H1 (cell line): ENCODE measurements around the gene ARSI. TPM values are rescaled to one million over a fixed set of nuclear protein-coding genes. Genes with fewer than 3 reads are reported as not detected.

Experiments used
- CTCF ChIA-PET: fragments of 300-600 bp; sonication (Branson Sonifier 250); formaldehyde crosslinking; loops from one replicate; lab custom pipeline; 2021; ENCODE audit not compliant: partially characterized antibody; lab: Charles Lee
- POLR2A ChIA-PET: fragments of 300-600 bp; sonication (Branson Sonifier 250); formaldehyde crosslinking; loops from one replicate; lab custom pipeline; 2021; ENCODE audit warnings: inconsistent platforms; ENCODE audit not compliant: partially characterized antibody; lab: Charles Lee
- DNase-seq, 2 experiments: peaks; one replicate each; pipeline versions ENCODE4 v3.0.0 to v3.0.0-alpha.2; 2010 to 2022; ENCODE audit warnings: low spot score in 2 of 2, low read depth in 1 of 2, mixed read lengths in 1 of 2
- FAIRE-seq: peaks from 2 replicates; lab custom pipeline; 2011; peaks lifted over from hg19 to GRCh38; lab: Jason Lieb, UNC
- H2AFZ ChIP-seq: 2 replicates; pipeline ENCODE4 v1.8.1; 2012; ENCODE audit warnings: low read length, inconsistent platforms
- H2AK5ac ChIP-seq: 2 replicates; pipeline ENCODE4 v1.6.1; 2013; ENCODE audit warnings: low read depth, low read length
- H2BK120ac ChIP-seq: replicated peaks from 2 replicates; pipeline ENCODE3; 2013; ENCODE audit warnings: low read depth, low read length, inconsistent platforms
- H2BK12ac ChIP-seq: 2 replicates; pipeline ENCODE4 v1.6.1; 2013; ENCODE audit warnings: low read depth, low read length
- H2BK15ac ChIP-seq: 2 replicates; pipeline ENCODE4 v1.6.1; 2013; ENCODE audit warnings: low read length
- H2BK20ac ChIP-seq: 2 replicates; pipeline ENCODE4 v1.6.1; 2013; ENCODE audit warnings: low read length
- H2BK5ac ChIP-seq: 2 replicates; pipeline ENCODE4 v1.6.1; 2013; ENCODE audit warnings: low read depth, low read length
- H3K14ac ChIP-seq: 2 replicates; pipeline ENCODE4 v1.6.1; 2013; ENCODE audit warnings: inconsistent platforms; ENCODE audit not compliant: insufficient read length
- H3K18ac ChIP-seq: 2 replicates; pipeline ENCODE4 v1.6.1; 2013; ENCODE audit warnings: low read length; ENCODE audit errors: extremely low read depth
- H3K23ac ChIP-seq: 2 replicates; pipeline ENCODE4 v1.6.1; 2013; ENCODE audit warnings: inconsistent platforms; ENCODE audit not compliant: insufficient read length
- H3K23me2 ChIP-seq: 2 replicates; pipeline ENCODE4 v1.6.1; 2013; ENCODE audit warnings: low read depth, low read length
- H3K27ac ChIP-seq: 2 replicates; pipeline ENCODE4 v1.6.1; 2011; ENCODE audit warnings: low read depth, low read length, inconsistent platforms
- H3K27me3 ChIP-seq, 4 experiments: replicated peaks in 1 of 4; 1 replicate in 1 of 4; 2 replicates in 3 of 4; pipeline versions ENCODE4 v1.6.1 to v1.8.1; 2011 to 2013; ENCODE audit warnings: low read length in 3 of 4, mild to moderate bottlenecking in 3 of 4, inconsistent platforms in 2 of 4, mixed read lengths in 2 of 4, moderate library complexity in 1 of 4; ENCODE audit not compliant: control insufficient read depth in 3 of 4, insufficient read depth in 3 of 4; ENCODE audit errors: extremely low read depth in 1 of 4
- H3K36me3 ChIP-seq, 4 experiments: 2 replicates each; pipeline versions ENCODE4 v1.6.1 to v1.8.1; 2011 to 2013; ENCODE audit warnings: mild to moderate bottlenecking in 4 of 4, low read length in 3 of 4, moderate library complexity in 2 of 4, control low read depth in 1 of 4, inconsistent platforms in 1 of 4; ENCODE audit not compliant: insufficient read depth in 4 of 4, control insufficient read depth in 2 of 4
- H3K4ac ChIP-seq: replicated peaks from 2 replicates; pipeline ENCODE3; 2013; ENCODE audit warnings: low read length, low read depth, mixed read lengths, inconsistent platforms; ENCODE audit not compliant: insufficient read length
- H3K4me1 ChIP-seq, 4 experiments: replicated peaks in 1 of 4; 1 replicate in 1 of 4; 2 replicates in 3 of 4; pipeline versions ENCODE4 v1.6.1 to v1.8.1; 2011 to 2013; ENCODE audit warnings: low read length in 3 of 4, inconsistent platforms in 2 of 4, mixed read lengths in 1 of 4; ENCODE audit not compliant: insufficient read depth in 4 of 4, control insufficient read depth in 3 of 4
- H3K4me2 ChIP-seq, 2 experiments: 2 replicates each; pipeline versions ENCODE4 v1.6.1 to v1.8.1; 2011 to 2013; ENCODE audit warnings: low read depth in 2 of 2, low read length in 2 of 2, control low read depth in 1 of 2, inconsistent platforms in 1 of 2, mild to moderate bottlenecking in 1 of 2; ENCODE audit not compliant: insufficient read depth in 1 of 2
- H3K4me3 ChIP-seq, 4 experiments: fragments of 200-600, 300-600 bp in 1 of 4; sonication (generic), shearing (Covaris generic), sonication (Bioruptor Twin) in 1 of 4; 2 replicates each; pipeline versions ENCODE4 v1.5.1 to v1.8.1; 2011 to 2016; ENCODE audit warnings: low read length in 4 of 4, low read depth in 3 of 4, control low read depth in 2 of 4, inconsistent platforms in 2 of 4, mild to moderate bottlenecking in 2 of 4, mixed read lengths in 1 of 4, moderate library complexity in 1 of 4; ENCODE audit not compliant: insufficient read depth in 2 of 4; ENCODE audit errors: extremely low read depth in 1 of 4
- H3K56ac ChIP-seq: replicated peaks from 2 replicates; pipeline ENCODE3; 2013; ENCODE audit warnings: low read depth, mild to moderate bottlenecking, mixed read lengths, low read length, inconsistent platforms; ENCODE audit not compliant: insufficient read length
- H3K79me1 ChIP-seq: 2 replicates; pipeline ENCODE4 v1.6.1; 2013; ENCODE audit warnings: low read depth, low read length, control low read depth
- H3K79me2 ChIP-seq, 2 experiments: 2 replicates each; pipeline versions ENCODE4 v1.6.1 to v1.8.1; 2012 to 2013; ENCODE audit warnings: low read length in 2 of 2, mild to moderate bottlenecking in 2 of 2, inconsistent platforms in 1 of 2; ENCODE audit not compliant: insufficient read depth in 2 of 2, control insufficient read depth in 1 of 2
- H3K9ac ChIP-seq, 4 experiments: replicated peaks in 1 of 4; 1 replicate in 1 of 4; 2 replicates in 3 of 4; pipeline versions ENCODE4 v1.6.1 to v1.8.1; 2011 to 2013; ENCODE audit warnings: low read depth in 3 of 4, low read length in 3 of 4, control low read depth in 2 of 4, mild to moderate bottlenecking in 2 of 4, moderate library complexity in 2 of 4, inconsistent platforms in 1 of 4; ENCODE audit errors: extremely low read depth in 1 of 4
- H3K9me3 ChIP-seq, 2 experiments: 2 replicates each; pipeline versions ENCODE4 v1.6.1 to v1.8.1; 2012 to 2013; ENCODE audit warnings: mild to moderate bottlenecking in 2 of 2, moderate library complexity in 2 of 2, control low read depth in 1 of 2, inconsistent platforms in 1 of 2, low read depth in 1 of 2, low read length in 1 of 2, mixed read lengths in 1 of 2; ENCODE audit not compliant: insufficient read depth in 2 of 2
- H4K20me1 ChIP-seq, 2 experiments: replicated peaks in 1 of 2; 2 replicates each; pipeline versions ENCODE3 to v1.8.1; 2011 to 2013; ENCODE audit warnings: inconsistent platforms in 2 of 2, low read length in 2 of 2, mild to moderate bottlenecking in 1 of 2; ENCODE audit not compliant: insufficient read depth in 2 of 2, control insufficient read depth in 1 of 2
- H4K5ac ChIP-seq: 2 replicates; pipeline ENCODE4 v1.6.1; 2013; ENCODE audit warnings: low read length, low read depth, mixed read lengths, inconsistent platforms; ENCODE audit not compliant: insufficient read length
- H4K8ac ChIP-seq: 2 replicates; pipeline ENCODE4 v1.8.0; 2013; ENCODE audit warnings: mild to moderate bottlenecking, moderate library complexity, low read length, inconsistent platforms; ENCODE audit not compliant: insufficient read depth; ENCODE audit errors: extremely low read depth
- H4K91ac ChIP-seq: replicated peaks from 2 replicates; pipeline ENCODE3; 2013; ENCODE audit warnings: low read length, mixed read lengths, inconsistent platforms; ENCODE audit not compliant: insufficient read length
- CBX5 ChIP-seq: fragments of 300-800, 300-1000 bp; sonication (generic); IDR thresholded peaks from 2 replicates; pipeline ENCODE4 v1.7.1; 2016; ENCODE audit warnings: antibody characterized with exemption, low read length, low read depth
- NRF1 ChIP-seq: IDR thresholded peaks from 2 replicates; pipeline ENCODE4 v1.6.1; 2011; ENCODE audit warnings: mild to moderate bottlenecking, low read depth, low read length, improper control_type of control experiment
- SIN3A ChIP-seq, 2 experiments: IDR thresholded peaks in 1 of 2; conservative IDR thresholded peaks in 1 of 2; 2 replicates each; pipeline ENCODE4 v1.6.1; 2011 to 2012; ENCODE audit warnings: low read length in 2 of 2, improper control_type of control experiment in 1 of 2, low read depth in 1 of 2, mild to moderate bottlenecking in 1 of 2
- SP2 ChIP-seq: IDR thresholded peaks from 2 replicates; pipeline ENCODE4 v1.6.1; 2012; ENCODE audit warnings: mild to moderate bottlenecking, low read length, inconsistent platforms
- SRF ChIP-seq: IDR thresholded peaks from 2 replicates; pipeline ENCODE4 v1.6.1; 2011; ENCODE audit warnings: mild to moderate bottlenecking, low read depth, low read length, moderate library complexity
- TAF7 ChIP-seq: optimal IDR thresholded peaks from 2 replicates; pipeline ENCODE3; 2011; ENCODE audit warnings: low read depth, mild to moderate bottlenecking, inconsistent platforms, low read length, moderate library complexity, borderline replicate concordance
- ZNF274 ChIP-seq: IDR thresholded peaks from 2 replicates; pipeline ENCODE4 v1.7.0; 2012; ENCODE audit warnings: low read length, borderline replicate concordance; ENCODE audit errors: extremely low read depth
- WGBS, 2 experiments: shearing (Covaris generic) in 1 of 2; methylation state at CpG; one replicate each; pipeline versions ENCODE4 v1.1.6 to v1.1.7; 2013 to 2015; ENCODE audit warnings: low lambda C conversion rate in 2 of 2, mixed read lengths in 2 of 2, inconsistent platforms in 1 of 2, low coverage in 1 of 2, missing lambda C conversion rate in 1 of 2; ENCODE audit not compliant: insufficient replicate concordance in 2 of 2, insufficient coverage in 1 of 2, insufficient read length in 1 of 2; ENCODE audit errors: extremely low coverage in 1 of 2, missing lambda C conversion rate in 1 of 2; 5-methylcytosine and 5-hydroxymethylcytosine counted together
- polyA plus RNA-seq, 7 experiments: library from polyadenylated mRNA; depleted of rRNA in 3 of 7; stranded (reverse) in 5 of 7; unstranded in 2 of 7; fragments of >200 nt in 5 of 7; fragments of 200-250 nt in 2 of 7; gene quantifications; 1 replicate in 5 of 7; 2 replicates in 1 of 7; 4 replicates in 1 of 7; pipeline versions ENCODE4 v1.2.1 to v1.2.3, GENCODE V29; 2011 to 2013; ENCODE audit warnings: missing spikeins in 2 of 7, mixed read lengths in 2 of 7
- total RNA-seq: library from RNA; stranded (reverse); fragmentation: NEBNext Ultra II Directional; extraction: Animal tissue kit (Norgen Biotek cat#: 25700); gene quantifications from 2 replicates; pipeline ENCODE4 v1.2.1, GENCODE V29; 2021
- TF ChIP-seq, protein P1 (sequence below): IDR thresholded peaks from 2 replicates; pipeline ENCODE4 v1.6.1; 2012; ENCODE audit warnings: inconsistent platforms

The ARSI gene
- total and polyA plus RNA-seq, 2 of the 8 experiments (the other 6 are each of a cell fraction or from before 2014, with no cell fraction given): 4.5 to 6.7 TPM

DNA sequence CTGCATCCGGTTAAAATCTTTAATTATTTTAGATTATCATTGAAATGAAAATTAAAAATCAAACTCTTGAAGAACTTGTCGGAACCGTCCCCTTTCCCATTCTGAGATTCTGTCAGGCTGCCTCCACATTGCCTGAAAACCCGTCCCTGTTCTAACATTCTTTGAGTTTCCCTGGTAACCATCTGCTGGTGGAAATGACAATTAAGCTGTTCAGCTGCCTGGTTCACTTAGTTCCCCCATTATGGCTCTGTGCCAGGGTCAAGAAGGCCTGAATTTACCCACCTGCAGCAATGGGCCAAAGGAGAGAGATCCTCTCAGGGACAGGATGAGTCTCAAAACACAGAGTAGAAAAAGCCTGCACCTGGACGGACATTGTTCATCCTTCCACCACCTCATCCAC, 43.0 kb upstream of the ARSI start:
- Histone ChIP-seq H2BK12ac (no peak overlapping the region), H2BK5ac (no peak overlapping the region), H3K4me3 (no peak overlapping the region), H3K4me2 (no peak overlapping the region), H3K14ac (no peak overlapping the region), H3K79me1 (no peaks in the 10 kb centered on the region), H2BK120ac (no peak overlapping the region), H4K8ac (no peak overlapping the region), H3K4ac (no peak overlapping the region), H3K36me3 (no peaks in the 10 kb centered on the region), H3K9me3 (no peaks in the 10 kb centered on the region), H3K27me3 (no peaks in the 10 kb centered on the region), H3K27ac (no peak overlapping the region), H3K18ac (no peak overlapping the region), H2AFZ (no peak overlapping the region), H3K79me2 (no peaks in the 10 kb centered on the region), H4K20me1 (no peaks in the 10 kb centered on the region), H3K4me1 (peaks cover 0 to 3% (median 0%) of the 10 kb centered on the region in 4 experiments; a peak in 2 of 7 replicates), H2AK5ac (no peak overlapping the region), H4K5ac (no peak overlapping the region), H2BK15ac (no peak overlapping the region), H3K23ac (no peak overlapping the region), H2BK20ac (no peak overlapping the region), H3K23me2 (peaks cover 1% of the 10 kb centered on the region; the same call in 1 of the 2 replicates), H3K56ac (no peak overlapping the region), H4K91ac (no peak overlapping the region), H3K9ac (no peak overlapping the region)
- DNase-seq (no peak), FAIRE-seq (no peak)
- POLR2A ChIA-PET: no interaction called here
- TF ChIP-seq CBX5: no peak
- TF ChIP-seq SIN3A (conservative IDR thresholded peaks at IDR 0.05 in 1 of 2, IDR thresholded peaks at IDR 0.05 in 1 of 2; ENCODE audit: low read depth in 1 of 2, low read length in 2 of 2): no peak
- TF ChIP-seq SP2: no peak
- no peak for TF ChIP-seq TAF7
- TF ChIP-seq ZNF274: no peak
- no peak for TF ChIP-seq SRF
- TF ChIP-seq NRF1: no peak
- TF ChIP-seq, protein P1, sequence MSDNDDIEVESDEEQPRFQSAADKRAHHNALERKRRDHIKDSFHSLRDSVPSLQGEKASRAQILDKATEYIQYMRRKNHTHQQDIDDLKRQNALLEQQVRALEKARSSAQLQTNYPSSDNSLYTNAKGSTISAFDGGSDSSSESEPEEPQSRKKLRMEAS: no peak
- WGBS, 2 experiments: 93% methylated on average over 5 of the region's 5 CpGs; no CpG with 5 or more reads in 1 of the 2 experiments
- CTCF ChIA-PET: interaction anchor here (1.2 to 7.3 kb wide), 3 partner anchors 19 to 44 kb away, joined by 3 to 62 read pairs (median 4); partner anchors contain the start of gene ARSI
